GM12865 (cell line): ENCODE data around the gene DYNLRB1.

Source experiments
- DNase-seq: peaks from one replicate; pipeline ENCODE4 v3.0.0; 2010; ENCODE audit warnings: low read depth
- H3K4me3 ChIP-seq: 2 replicates; pipeline ENCODE4 v1.5.1; 2011; ENCODE audit warnings: mild to moderate bottlenecking, low read depth, low read length, control low read depth
- TF ChIP-seq, protein P1 (sequence below): IDR thresholded peaks from 2 replicates; pipeline ENCODE4 v1.5.1; 2011; ENCODE audit warnings: low read length, control low read depth, low read depth, inconsistent platforms; ENCODE audit not compliant: insufficient read depth; ENCODE audit errors: missing control alignments

DYNLRB1 gene

DNA sequence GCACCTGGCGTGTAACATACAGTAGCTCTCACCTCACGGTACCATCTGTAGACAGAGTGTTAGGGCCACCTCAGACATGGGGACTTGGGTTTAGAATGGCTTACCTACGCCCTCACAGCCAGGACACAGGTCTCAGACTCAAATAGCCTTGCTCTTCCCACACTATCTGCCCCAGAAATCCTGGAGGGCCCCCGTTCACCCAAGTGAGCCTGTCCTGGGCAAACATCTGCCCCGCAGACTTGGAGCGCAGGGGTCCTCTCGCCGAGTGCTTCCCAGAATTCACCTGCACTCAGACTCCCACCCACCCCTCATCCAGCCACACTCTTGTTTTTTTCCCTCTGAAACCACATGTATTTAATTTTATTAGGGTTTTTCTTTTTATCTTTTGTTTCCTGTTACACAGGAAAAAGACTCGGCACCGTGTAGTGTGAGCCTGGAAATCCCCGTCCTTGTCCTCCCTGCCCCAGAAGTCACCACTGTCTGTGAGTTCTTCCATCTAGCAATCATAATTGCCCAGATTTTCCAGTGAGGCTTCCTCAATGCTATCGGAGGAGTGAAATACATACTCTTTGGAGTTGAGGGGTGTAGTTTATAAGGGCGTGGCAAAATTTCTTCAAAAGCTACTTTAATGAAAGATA lies 25.2 kb downstream of the DYNLRB1 start:
- DNase-seq: no peak
- TF ChIP-seq, protein P1, sequence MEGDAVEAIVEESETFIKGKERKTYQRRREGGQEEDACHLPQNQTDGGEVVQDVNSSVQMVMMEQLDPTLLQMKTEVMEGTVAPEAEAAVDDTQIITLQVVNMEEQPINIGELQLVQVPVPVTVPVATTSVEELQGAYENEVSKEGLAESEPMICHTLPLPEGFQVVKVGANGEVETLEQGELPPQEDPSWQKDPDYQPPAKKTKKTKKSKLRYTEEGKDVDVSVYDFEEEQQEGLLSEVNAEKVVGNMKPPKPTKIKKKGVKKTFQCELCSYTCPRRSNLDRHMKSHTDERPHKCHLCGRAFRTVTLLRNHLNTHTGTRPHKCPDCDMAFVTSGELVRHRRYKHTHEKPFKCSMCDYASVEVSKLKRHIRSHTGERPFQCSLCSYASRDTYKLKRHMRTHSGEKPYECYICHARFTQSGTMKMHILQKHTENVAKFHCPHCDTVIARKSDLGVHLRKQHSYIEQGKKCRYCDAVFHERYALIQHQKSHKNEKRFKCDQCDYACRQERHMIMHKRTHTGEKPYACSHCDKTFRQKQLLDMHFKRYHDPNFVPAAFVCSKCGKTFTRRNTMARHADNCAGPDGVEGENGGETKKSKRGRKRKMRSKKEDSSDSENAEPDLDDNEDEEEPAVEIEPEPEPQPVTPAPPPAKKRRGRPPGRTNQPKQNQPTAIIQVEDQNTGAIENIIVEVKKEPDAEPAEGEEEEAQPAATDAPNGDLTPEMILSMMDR: no peak
- H3K4me3 ChIP-seq: no peak overlapping the region

DNA sequence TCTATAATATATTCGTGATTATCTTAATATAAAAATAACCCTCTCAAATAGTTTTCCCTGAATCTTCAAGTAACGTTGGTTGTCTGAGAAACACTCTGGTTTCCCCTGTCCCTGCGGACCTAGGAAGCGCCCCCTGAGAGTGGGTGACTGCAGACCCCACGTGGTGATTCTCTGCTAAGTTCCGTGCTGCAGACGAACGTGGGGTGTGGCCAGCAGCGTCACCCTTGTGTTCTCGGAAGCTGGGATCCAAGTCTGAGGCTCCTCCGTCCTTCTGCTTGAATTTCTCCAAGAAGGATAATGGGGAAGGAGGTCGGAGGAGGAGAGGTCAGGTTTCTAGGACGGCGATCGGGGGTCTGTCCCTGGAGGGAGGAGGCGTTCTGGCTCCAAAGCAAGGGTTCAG lies 25.7 kb downstream of the DYNLRB1 start:
- TF ChIP-seq, protein P1: no peak
- DNase-seq: no peak
- no peak overlapping the region for H3K4me3 ChIP-seq

DNA sequence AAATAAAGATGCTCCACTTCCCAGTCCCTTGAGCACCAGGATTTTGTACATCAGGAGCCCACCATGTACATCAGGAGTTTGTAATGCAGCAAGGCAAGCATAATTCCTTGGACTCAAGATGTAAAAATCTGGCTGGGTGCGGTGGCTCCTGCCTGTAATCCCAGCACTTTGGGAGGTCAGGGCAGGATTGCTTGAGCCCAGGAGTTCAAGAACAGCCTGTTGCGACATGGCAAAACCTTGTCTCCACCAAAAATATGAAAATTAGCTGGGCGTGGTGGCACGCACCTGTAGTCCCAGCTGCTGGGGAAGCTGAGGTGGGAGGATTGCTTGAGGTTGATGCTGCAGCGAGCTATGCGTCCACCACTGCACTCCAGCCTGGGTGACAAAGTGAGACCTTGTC lies 26.2 kb downstream of the DYNLRB1 start:
- DNase-seq: no peak
- TF ChIP-seq, protein P1: no peak
- H3K4me3 ChIP-seq: no peak overlapping the region

DNA sequence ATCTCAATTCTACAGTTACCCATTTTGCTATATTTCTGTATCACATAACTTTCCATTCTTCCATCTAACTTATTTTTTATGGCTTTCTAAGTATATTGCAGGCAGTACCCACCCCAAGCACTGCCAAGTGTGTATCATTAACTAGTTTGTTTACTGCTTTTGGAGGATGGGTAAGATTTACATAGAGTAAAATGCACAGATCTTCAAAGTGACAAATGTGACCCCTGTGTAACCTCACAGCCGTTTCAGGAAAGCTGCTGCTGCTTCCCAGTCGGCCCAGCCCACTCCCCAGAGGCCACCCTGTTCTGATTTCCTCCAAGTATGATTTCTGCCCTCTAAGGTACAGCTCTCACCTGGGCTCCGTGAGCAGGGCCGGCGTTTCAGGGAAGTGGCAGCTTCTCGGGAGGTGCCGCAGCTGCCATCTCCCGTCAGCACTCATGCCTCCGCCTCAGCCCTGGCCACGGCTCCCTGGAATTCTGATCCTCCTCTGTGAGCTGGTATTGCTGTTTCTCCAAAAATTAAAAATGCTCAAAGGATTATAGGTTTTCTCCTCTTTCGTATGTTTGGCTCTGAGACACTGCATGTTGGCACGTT lies 27.3 kb downstream of the DYNLRB1 start:
- no peak for DNase-seq
- no peak overlapping the region for H3K4me3 ChIP-seq
- TF ChIP-seq, protein P1: no peak

DNA sequence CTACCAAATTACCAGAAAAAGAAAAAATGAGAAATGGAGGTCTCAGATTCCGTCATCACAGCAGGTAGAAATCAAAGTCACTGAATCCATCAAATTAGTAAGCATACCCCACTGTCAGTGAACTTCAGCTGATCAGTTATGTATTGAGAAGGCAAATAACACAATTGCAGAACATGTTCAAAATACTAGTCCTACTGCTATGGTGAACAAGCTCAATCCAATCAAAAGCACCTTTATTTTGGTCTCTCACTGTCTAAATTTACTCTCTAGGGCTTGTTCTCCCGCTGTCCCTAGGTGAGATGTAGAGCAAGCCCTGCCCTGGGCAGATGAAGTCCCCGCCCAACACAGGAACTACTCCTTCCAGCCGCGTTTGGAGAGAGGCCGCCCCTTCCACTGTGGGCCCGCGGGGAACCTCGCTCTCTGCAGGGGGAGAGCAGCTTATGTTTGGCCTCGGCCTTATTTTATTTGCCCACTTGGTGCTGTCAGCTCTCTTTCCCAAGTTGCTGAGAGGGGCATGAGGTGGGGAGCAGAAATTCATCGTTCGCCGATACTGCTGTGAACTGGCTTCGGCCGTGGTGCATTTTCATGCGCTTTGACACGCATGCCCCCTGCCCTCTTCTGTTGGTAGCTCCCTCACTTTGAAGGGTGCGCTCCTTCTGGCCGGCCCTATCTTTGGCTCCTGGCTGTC lies 28.0 kb downstream of the DYNLRB1 start:
- DNase-seq: no peak
- no peak overlapping the region for H3K4me3 ChIP-seq
- TF ChIP-seq, protein P1: no peak

DNA sequence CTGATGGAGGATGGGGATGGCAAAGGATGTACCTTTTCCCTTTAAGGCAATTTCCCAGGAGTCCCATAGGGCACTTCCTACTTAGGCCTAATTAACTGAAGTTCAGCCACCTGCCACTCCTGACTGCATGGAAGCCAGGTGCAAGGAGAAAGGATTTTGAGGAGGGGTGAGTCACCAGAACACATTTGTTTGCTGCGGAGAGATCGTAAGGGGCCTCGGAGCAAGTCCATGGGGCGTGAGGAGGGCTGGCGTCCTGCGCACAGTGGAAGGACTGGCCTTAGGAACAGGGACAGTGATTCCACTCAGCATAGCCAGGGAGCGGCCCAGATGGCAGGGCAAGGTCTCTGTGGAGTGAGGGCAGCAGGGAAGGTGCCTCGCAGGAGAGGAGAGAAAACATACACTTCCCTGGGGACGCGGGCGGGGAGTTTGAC lies 30.5 kb downstream of the DYNLRB1 start:
- no peak overlapping the region for H3K4me3 ChIP-seq
- TF ChIP-seq, protein P1: no peak
- DNase-seq: no peak
